Keratinocyte (primary cell): Measurements from ENCODE around the gene ARMC5. TPM values are rescaled to one million over a fixed set of nuclear protein-coding genes. Genes with fewer than 3 reads are reported as not detected.

Experiments
- DNase-seq: peaks from one replicate; pipeline ENCODE4 v3.0.0-alpha.2; 2011; ENCODE audit warnings: low read depth, missing footprints, low spot score
- FAIRE-seq: peaks from 2 replicates; lab custom pipeline; 2011; peaks lifted over from hg19 to GRCh38; lab: Jason Lieb, UNC
- H2AFZ ChIP-seq: 2 replicates; pipeline ENCODE4 v1.6.0; 2012; ENCODE audit warnings: low read length, control low read depth, inconsistent platforms; ENCODE audit not compliant: control insufficient read depth
- H3K27ac ChIP-seq: 2 replicates; pipeline ENCODE4 v1.5.1; 2011; ENCODE audit warnings: low read length; ENCODE audit not compliant: control insufficient read depth, insufficient read depth
- H3K27me3 ChIP-seq: 3 replicates; pipeline ENCODE4 v1.6.0; 2011; ENCODE audit warnings: low read length; ENCODE audit not compliant: control insufficient read depth, insufficient read depth; ENCODE audit errors: extremely low read depth
- H3K36me3 ChIP-seq, 2 experiments: 2 replicates in 1 of 2; 3 replicates in 1 of 2; pipeline ENCODE4 v1.5.1; 2011; ENCODE audit warnings: low read length in 2 of 2, mild to moderate bottlenecking in 1 of 2; ENCODE audit not compliant: control insufficient read depth in 2 of 2, insufficient read depth in 2 of 2; ENCODE audit errors: extremely low read depth in 1 of 2
- H3K4me1 ChIP-seq: 3 replicates; pipeline ENCODE4 v1.5.1; 2011; ENCODE audit warnings: low read length; ENCODE audit not compliant: control insufficient read depth, insufficient read depth; ENCODE audit errors: extremely low read depth
- H3K4me2 ChIP-seq: 3 replicates; pipeline ENCODE4 v1.6.0; 2011; ENCODE audit warnings: low read depth, low read length; ENCODE audit not compliant: control insufficient read depth, insufficient read depth; ENCODE audit errors: extremely low read depth
- H3K4me3 ChIP-seq, 3 experiments: fragments of 200-600 bp in 1 of 3; sonication (generic) in 1 of 3; 2 replicates in 2 of 3; 3 replicates in 1 of 3; pipeline ENCODE4 v1.5.1; 2011 to 2016; ENCODE audit warnings: low read length in 3 of 3, mild to moderate bottlenecking in 3 of 3, control low read depth in 2 of 3, inconsistent platforms in 1 of 3, low read depth in 1 of 3, mixed read lengths in 1 of 3, mixed run types in 1 of 3, moderate library complexity in 1 of 3; ENCODE audit not compliant: control insufficient read depth in 2 of 3, insufficient read depth in 2 of 3; ENCODE audit errors: extremely low read depth in 1 of 3
- H3K79me2 ChIP-seq: 2 replicates; pipeline ENCODE4 v1.6.0; 2012; ENCODE audit warnings: low read length; ENCODE audit not compliant: control insufficient read depth, insufficient read depth
- H3K9ac ChIP-seq: 3 replicates; pipeline ENCODE4 v1.6.0; 2011; ENCODE audit warnings: low read length; ENCODE audit not compliant: control insufficient read depth, insufficient read depth; ENCODE audit errors: extremely low read depth
- H3K9me1 ChIP-seq: 3 replicates; pipeline ENCODE4 v1.6.0; 2011; ENCODE audit warnings: low read length; ENCODE audit not compliant: control insufficient read depth, insufficient read depth; ENCODE audit errors: extremely low read depth
- H3K9me3 ChIP-seq: 2 replicates; pipeline ENCODE4 v1.5.1; 2012; ENCODE audit warnings: low read depth, low read length; ENCODE audit not compliant: control insufficient read depth
- H4K20me1 ChIP-seq: 3 replicates; pipeline ENCODE4 v1.6.0; 2011; ENCODE audit warnings: low read length; ENCODE audit not compliant: control insufficient read depth, insufficient read depth; ENCODE audit errors: extremely low read depth
- EZH2 ChIP-seq: IDR thresholded peaks from one replicate; pipeline ENCODE4 v1.6.1; 2012; ENCODE audit warnings: inconsistent platforms, mild to moderate bottlenecking, low read length, moderate library complexity
- dilution Hi-C: fragments of 300-500 bp; cut with MboI; formaldehyde crosslinking; loops from one replicate; pipeline ENCODE4 v1.7.0; 2020; ENCODE audit warnings: low sequenced_read_pairs; ENCODE audit not compliant: extremely low pct_ligation_motif_present
- polyA plus RNA-seq, 5 experiments: library from polyadenylated mRNA; depleted of rRNA in 3 of 5; stranded (reverse) in 3 of 5; stranded (forward) in 1 of 5; unstranded in 1 of 5; fragments of >200 nt; gene quantifications; 1 replicate in 1 of 5; 2 replicates in 3 of 5; 3 replicates in 1 of 5; pipeline versions ENCODE4 v1.2.1 to v1.2.3, GENCODE V29; 2011 to 2012; ENCODE audit warnings: missing spikeins in 2 of 5, low read depth in 1 of 5, low replicate concordance in 1 of 5
- TF ChIP-seq, protein P1 (sequence below), 3 experiments: IDR thresholded peaks in 1 of 3; conservative IDR thresholded peaks in 1 of 3; optimal IDR thresholded peaks in 1 of 3; 2 replicates in 2 of 3; 3 replicates in 1 of 3; pipeline versions ENCODE3 to v1.5.1; 2011; ENCODE audit warnings: low read length in 3 of 3, mild to moderate bottlenecking in 3 of 3, moderate library complexity in 2 of 3, control low read depth in 1 of 3, inconsistent platforms in 1 of 3; ENCODE audit not compliant: insufficient read depth in 2 of 3; ENCODE audit errors: extremely low read depth in 1 of 3

ARMC5 gene
- polyA plus RNA-seq, 1 donor (not counting 4 experiments of a cell fraction or from before 2014, with no cell fraction given) = 3.0 TPM

DNA sequence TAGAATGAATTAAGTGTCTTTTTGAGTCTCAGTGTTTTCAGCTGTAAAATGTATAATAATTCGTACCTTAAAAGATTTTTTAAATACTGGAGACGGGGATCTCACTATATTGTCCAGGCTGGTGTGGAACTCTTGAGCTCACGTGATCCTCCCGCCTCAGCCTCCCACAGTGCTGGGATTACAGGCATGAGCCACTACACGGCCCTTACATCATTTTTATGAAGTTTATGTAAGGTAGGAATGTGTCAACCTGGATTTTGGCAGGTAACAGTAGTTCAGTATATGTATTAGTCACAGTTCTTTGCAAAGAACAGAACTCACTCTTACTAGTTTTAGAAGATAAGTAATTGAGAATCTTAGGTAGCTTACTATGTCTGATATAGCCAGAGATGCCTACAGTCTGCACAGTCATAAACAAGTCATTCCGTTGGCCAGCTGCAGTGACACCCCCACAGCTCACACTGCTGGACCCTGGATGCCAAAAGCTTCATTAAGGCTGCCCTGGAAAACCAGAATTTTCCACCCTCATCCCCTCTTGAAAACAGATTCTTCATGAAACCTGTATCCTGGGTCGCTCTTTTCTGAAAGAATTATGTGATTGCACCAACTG, 30.6 kb upstream of the ARMC5 start:
- no peak overlapping the region for H3K27ac ChIP-seq
- H4K20me1 ChIP-seq = no peaks in the 10 kb centered on the region
- H3K36me3 ChIP-seq = no peaks in the 10 kb centered on the region
- H3K9me3 ChIP-seq = no peaks in the 10 kb centered on the region
- no peak overlapping the region for H3K4me3 ChIP-seq
- H3K27me3 ChIP-seq = peaks cover 3% of the 10 kb centered on the region
- DNase-seq (no peak), FAIRE-seq (no peak)
- H3K9me1 ChIP-seq = no peaks in the 10 kb centered on the region
- peaks cover 4% of the 10 kb centered on the region for H3K4me1 ChIP-seq
- dilution Hi-C loops = no loop called here
- TF ChIP-seq, protein P1, sequence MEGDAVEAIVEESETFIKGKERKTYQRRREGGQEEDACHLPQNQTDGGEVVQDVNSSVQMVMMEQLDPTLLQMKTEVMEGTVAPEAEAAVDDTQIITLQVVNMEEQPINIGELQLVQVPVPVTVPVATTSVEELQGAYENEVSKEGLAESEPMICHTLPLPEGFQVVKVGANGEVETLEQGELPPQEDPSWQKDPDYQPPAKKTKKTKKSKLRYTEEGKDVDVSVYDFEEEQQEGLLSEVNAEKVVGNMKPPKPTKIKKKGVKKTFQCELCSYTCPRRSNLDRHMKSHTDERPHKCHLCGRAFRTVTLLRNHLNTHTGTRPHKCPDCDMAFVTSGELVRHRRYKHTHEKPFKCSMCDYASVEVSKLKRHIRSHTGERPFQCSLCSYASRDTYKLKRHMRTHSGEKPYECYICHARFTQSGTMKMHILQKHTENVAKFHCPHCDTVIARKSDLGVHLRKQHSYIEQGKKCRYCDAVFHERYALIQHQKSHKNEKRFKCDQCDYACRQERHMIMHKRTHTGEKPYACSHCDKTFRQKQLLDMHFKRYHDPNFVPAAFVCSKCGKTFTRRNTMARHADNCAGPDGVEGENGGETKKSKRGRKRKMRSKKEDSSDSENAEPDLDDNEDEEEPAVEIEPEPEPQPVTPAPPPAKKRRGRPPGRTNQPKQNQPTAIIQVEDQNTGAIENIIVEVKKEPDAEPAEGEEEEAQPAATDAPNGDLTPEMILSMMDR (optimal IDR thresholded peaks at IDR 0.05 in 1 of 3, IDR thresholded peaks at IDR 0.05 in 1 of 3, conservative IDR thresholded peaks at IDR 0.05 in 1 of 3; ENCODE audit: extremely low read depth in 1 of 3, insufficient read depth in 2 of 3, low read length in 3 of 3) = no peak
- no peak for TF ChIP-seq EZH2
- H3K9ac ChIP-seq = no peak overlapping the region
- no peak overlapping the region for H2AFZ ChIP-seq
- no peak overlapping the region for H3K4me2 ChIP-seq
- no peaks in the 10 kb centered on the region for H3K79me2 ChIP-seq

DNA sequence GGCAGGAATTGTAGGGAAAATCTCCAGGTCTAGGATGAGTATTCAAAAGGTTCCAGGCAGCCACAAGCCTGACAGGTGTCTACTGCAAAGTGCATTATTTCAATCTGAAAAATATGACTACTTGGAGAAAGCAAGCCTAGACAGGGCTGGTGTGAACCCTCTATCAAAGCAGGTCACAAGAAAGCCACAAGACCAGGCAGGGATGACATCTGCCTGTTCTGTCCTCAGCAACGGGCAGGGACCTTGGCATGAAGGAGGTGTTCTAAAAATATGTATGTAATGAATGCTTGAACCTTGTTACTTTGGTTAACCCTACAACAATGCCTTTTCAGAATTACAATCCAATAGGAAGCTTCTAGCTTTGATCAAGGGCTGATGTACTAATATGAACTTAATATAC, 30.0 kb upstream of the ARMC5 start:
- H3K27me3 ChIP-seq = peaks cover 3% of the 10 kb centered on the region
- peaks cover 4% of the 10 kb centered on the region for H3K4me1 ChIP-seq
- TF ChIP-seq, protein P1 (optimal IDR thresholded peaks at IDR 0.05 in 1 of 3, IDR thresholded peaks at IDR 0.05 in 1 of 3, conservative IDR thresholded peaks at IDR 0.05 in 1 of 3; ENCODE audit: extremely low read depth in 1 of 3, insufficient read depth in 2 of 3, low read length in 3 of 3) = no peak
- TF ChIP-seq EZH2 = no peak
- no peak overlapping the region for H3K4me2 ChIP-seq
- dilution Hi-C loops = no loop called here
- H3K79me2 ChIP-seq = no peaks in the 10 kb centered on the region
- FAIRE-seq (no peak), DNase-seq (no peak)
- no peaks in the 10 kb centered on the region for H3K36me3 ChIP-seq
- no peaks in the 10 kb centered on the region for H3K9me1 ChIP-seq
- no peak overlapping the region for H3K4me3 ChIP-seq
- H2AFZ ChIP-seq = no peak overlapping the region
- H4K20me1 ChIP-seq = no peaks in the 10 kb centered on the region
- H3K9me3 ChIP-seq = no peaks in the 10 kb centered on the region
- H3K27ac ChIP-seq = no peak overlapping the region
- H3K9ac ChIP-seq = no peak overlapping the region
